Medulla oblongata (tissue), 1 donor: ENCODE measurements around the gene CRKL.
A peak's percentile ranks its signal among the peaks of the same experiment; 100 is the strongest.

Source experiments
- DNase-seq: peaks from one replicate; pipeline ENCODE4 v3.0.0-alpha.2; 2015; ENCODE audit errors: extremely low spot score

CRKL gene

DNA sequence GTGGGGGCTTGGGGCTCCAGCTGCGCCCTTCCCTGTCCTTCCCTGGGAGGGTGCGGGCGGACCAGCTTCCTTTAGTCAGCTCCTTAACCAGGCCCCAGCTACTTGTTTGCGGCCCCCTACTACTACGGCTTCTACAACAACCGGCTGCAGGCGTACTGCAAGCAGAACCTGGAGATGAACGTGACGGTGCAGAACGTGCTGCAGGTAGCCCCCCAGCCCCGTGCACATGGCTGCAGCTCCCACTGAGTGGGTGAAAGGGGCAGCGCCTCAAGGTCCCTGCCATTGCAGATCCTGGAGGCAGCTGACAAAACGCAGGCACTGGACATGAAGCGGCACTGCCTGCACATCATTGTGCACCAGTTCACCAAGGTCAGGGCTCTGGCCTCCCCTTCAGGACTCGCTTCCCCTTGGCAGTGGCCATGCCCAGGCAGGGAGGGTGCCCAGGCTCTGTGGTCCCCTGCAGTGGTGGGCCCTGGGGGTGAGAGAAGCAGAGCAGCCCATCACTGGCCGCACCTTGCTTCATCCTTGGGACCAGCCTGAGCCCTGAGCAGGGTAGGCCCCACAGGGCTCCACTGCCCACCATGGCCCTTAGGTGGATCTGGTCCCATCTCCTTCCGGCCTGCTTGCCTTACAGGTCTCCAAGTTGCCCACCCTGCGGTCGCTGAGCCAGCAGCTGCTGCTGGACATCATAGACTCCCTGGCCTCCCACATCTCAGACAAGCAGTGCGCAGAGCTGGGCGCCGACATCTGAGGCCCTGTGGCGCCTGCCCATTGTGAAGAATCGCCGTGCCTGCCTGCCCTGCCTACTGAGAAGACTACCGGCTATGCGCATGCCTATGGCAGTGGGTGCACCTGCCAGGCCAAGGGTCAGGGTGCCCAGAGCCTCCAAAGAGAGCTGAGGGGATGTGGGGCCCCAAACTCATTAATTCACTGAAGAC, 79.7 kb downstream of the CRKL start:
- no peak for DNase-seq

DNA sequence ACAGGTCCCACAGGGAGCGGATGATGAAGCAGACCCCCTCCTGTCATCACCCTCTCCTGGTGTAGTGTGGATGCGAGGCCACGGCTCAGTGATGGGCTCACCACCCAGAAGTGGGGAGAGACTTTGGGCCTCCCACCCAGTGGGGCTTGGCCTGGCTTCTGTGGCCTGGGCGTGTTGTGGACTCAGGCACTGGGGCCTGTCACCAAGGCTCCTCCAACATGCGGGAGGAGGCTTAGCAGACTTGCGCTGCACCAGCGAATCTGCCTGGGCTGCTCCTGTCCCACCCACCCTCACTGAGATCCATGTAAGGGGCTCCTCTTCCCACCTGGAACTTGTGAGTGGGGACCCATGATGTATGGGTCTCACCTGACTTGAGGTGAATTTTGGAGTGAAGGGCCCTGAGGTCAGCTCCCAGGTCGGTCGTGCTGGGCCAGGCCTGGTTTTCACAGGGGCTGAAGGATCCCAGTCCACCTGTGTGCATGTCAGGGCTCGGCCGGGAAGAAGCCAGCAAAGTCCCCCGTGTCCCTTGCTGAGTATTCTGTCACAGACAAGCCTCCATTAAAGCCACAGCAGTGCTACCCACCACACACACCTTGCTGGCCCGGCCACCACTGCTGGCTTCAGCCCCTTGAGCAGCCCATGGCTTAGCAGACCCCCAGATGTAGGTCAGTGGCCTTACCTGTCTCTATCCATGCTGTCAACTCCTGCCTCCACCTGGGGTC, 80.5 kb downstream of the CRKL start:
- no peak for DNase-seq

- DNase-seq, result no peak
Measured at GRCh38 chr22:20998411-20999336, 81.5 kb downstream of the CRKL start.

- DNase-seq, result no peak
Measured at GRCh38 chr22:20999350-21000206, 82.4 kb downstream of the CRKL start.

- no peak for DNase-seq
Measured at GRCh38 chr22:21000207-21000986, 83.2 kb downstream of the CRKL start.

DNA sequence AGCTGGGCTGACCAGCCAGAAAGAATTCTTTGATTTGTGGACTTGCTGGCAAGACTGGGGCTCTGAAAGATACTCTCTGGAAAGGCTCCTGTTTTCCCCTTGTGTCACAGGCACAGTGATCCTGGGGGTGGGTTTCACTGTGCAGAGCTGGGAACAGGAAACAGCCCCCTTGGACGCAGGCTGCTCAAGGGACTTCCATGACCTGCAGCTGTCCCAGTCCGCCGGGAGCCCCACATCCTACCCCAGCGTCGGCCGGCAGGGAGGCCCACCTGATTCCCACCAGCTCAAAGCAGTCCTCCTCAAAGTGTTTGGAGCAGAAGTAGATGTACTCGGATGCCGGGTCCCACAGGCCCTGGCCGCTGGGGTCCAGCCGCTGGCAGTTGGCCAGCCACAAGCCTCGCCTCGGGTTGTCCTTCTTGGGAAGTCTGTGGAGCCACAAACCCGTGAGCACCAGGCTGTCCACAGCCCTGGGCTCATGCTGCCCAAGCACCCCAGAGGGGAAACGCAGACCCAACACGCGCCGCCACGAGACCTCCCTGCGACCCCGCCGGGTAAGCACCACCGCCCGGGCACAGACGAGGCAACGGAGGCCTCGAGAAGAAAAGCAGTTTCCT, 83.9 kb downstream of the CRKL start:
- DNase-seq, result no peak

DNA sequence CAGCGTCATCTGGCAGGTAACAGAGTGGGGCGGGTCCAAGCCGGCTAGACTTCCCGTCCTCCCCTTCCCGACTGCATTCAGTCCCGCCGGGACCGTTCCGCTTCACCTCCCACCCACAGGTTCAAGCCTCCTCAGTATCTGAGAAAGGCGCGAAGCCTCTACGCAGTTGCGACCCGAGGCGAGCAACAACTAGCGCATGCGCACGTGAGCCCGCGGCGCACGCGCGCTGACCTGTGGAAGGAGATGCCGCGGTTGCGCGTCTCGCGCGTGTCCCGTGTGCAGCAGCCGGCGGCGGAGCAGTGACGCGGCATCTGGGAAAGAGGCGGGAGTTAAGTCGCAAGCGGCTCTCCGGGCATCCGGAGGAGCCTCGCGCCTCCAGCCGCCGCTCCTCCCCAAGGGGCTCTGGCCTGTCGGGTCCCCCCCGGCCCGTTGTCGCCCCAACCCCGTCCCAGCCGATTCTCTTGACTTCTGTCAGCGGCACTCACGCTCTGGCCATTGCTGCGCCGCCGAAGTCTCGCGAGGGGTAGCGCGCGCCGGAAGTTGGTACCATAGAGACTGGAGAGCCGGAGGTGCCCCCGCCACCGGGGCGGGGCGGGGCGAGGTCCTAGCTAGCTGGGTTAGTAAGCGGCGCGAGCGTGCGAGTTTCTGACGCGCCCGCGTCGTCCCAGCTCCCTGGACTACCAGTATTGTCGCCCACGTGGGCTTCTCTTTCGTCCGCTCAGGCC, 84.6 kb downstream of the CRKL start, which contains the start of gene THAP7:
Gene THAP7, minus strand, starts transcription at position 518 of the 725 bp plus-strand sequence. Its CDS starts 207 bp downstream, at position 311.
- DNase-seq, result peak; percentile 96
